Ectodermal cell (in vitro differentiated cells): ENCODE measurements around the gene TNC.

Source experiments
- H3K27ac ChIP-seq: 2 replicates; pipeline ENCODE4 v1.7.0; 2013; ENCODE audit warnings: mild to moderate bottlenecking, low read depth, low read length; ENCODE audit not compliant: insufficient read depth, poor library complexity, severe bottlenecking
- H3K27me3 ChIP-seq: 2 replicates; pipeline ENCODE4 v1.7.0; 2013; ENCODE audit warnings: mild to moderate bottlenecking, low read length; ENCODE audit not compliant: insufficient read depth, control insufficient read depth, poor library complexity, severe bottlenecking
- H3K36me3 ChIP-seq: one replicate; pipeline ENCODE4 v1.7.0; 2013; ENCODE audit warnings: low read length; ENCODE audit not compliant: control insufficient read depth, insufficient read depth
- H3K4me1 ChIP-seq: one replicate; pipeline ENCODE4 v1.7.0; 2013; ENCODE audit warnings: low read length; ENCODE audit not compliant: control insufficient read depth, insufficient read depth
- H3K4me3 ChIP-seq: 2 replicates; pipeline ENCODE4 v1.7.0; 2013; ENCODE audit warnings: low read depth, low read length, control low read depth; ENCODE audit not compliant: insufficient read depth
- H3K9me3 ChIP-seq: 2 replicates; pipeline ENCODE4 v1.7.0; 2013; ENCODE audit warnings: mild to moderate bottlenecking, low read length, moderate library complexity; ENCODE audit not compliant: control insufficient read depth
- WGBS, 2 experiments: methylation state at CpG; one replicate each; pipeline ENCODE4 v1.1.7; 2013; ENCODE audit warnings: missing lambda C conversion rate in 2 of 2; 5-methylcytosine and 5-hydroxymethylcytosine counted together

TNC gene

GRCh38 chr9:115004545-115004944 lies 113.4 kb downstream of the TNC start:
- Histone ChIP-seq H3K27ac (no peak overlapping the region), H3K36me3 (no peaks in the 10 kb centered on the region), H3K27me3 (no peaks in the 10 kb centered on the region), H3K4me3 (no peak overlapping the region), H3K9me3 (no peaks in the 10 kb centered on the region), H3K4me1 (no peaks in the 10 kb centered on the region)
- WGBS, 2 experiments: 86 to 93% methylated on average over 1 to 2 of the region's 2 CpGs

DNA sequence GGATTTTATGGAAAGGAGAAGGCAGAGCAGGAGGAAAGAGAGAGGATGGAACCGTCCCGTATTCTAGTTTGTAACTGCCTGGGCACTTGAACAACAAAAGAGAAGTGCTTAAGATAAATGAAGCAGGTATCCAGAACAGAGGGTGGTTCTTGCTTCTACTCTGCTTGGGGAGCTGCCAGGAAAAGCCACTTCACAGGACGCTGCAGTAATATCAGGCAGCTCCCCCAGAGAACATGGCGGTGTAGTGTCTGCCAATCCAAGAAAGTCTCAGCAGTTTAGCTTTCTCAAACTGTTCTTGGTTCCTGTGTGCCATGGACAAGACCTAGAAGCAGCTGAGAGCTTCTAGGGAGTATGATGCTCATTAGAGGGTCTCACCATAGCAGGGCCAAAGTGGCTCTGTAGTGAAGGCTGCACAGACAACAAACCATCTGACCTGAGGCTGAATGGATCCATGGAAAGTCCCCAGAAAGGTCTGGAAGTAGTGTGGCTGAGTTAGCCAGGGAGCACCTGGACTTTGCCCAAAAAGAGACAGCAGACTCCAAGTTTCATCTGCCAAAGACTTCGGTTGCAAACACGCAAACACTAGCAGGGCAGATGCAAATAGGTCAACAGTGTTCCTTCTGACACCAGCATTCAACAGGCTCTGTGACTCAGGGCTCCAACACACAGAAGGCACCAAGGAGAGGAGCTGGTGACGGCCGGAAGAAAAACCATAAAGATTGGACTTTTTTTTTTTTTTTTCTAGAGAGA lies 115.4 kb downstream of the TNC start:
- Histone ChIP-seq H3K36me3 (no peaks in the 10 kb centered on the region), H3K4me3 (no peak overlapping the region), H3K9me3 (no peaks in the 10 kb centered on the region), H3K4me1 (no peaks in the 10 kb centered on the region), H3K27me3 (no peaks in the 10 kb centered on the region), H3K27ac (no peak overlapping the region)
- 79 to 80% methylated on average over 8 of the region's 8 CpGs for WGBS, 2 experiments

DNA sequence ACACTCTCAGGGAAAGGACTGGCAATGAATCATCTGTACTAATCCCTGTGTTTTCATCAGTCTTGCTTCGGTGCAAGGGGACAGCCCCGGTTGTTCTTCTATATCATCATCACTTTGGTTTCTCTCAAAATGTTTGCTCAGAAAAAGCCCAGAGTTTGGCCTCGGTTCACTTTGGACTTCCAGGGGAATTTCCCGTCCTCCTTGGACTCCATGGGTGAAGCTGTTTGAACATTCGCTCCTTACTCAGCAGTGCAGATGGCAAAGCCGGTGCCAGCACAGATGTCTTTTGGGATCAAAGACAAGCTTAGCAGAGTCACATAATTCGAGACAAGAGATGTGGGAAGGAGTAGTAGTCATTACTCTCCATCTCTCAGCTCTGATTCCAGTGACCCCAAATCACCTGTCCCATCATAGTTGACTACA lies 117.7 kb downstream of the TNC start:
- no peak overlapping the region for H3K4me3 ChIP-seq
- H3K9me3 ChIP-seq: no peaks in the 10 kb centered on the region
- WGBS, 2 experiments: 90 to 93% methylated on average over 7 of the region's 7 CpGs
- H3K4me1 ChIP-seq: no peaks in the 10 kb centered on the region
- H3K36me3 ChIP-seq: no peaks in the 10 kb centered on the region
- H3K27me3 ChIP-seq: no peaks in the 10 kb centered on the region
- no peak overlapping the region for H3K27ac ChIP-seq

DNA sequence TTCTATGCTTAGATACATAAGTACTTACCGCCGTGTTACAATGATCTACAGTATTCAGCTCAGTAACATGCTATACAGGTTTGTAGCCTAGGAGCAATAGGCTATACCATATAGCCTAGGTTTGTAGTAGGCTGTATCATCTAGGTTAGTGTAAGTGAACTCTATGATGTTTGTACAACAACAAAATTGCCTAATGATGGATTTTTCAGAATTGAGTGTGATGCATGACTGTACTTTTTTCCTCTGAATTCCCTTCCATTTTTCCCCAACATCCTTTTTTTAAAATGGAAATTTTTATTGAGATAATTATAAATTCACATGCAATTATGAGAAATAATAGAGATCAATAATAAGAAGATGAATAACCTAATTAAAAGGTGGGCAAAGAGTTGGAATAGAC lies 119.6 kb downstream of the TNC start:
- 69% methylated on average over 2 of the region's 2 CpGs; no CpG with 5 or more reads in 1 of the 2 experiments for WGBS, 2 experiments
- H3K4me3 ChIP-seq: no peak overlapping the region
- no peaks in the 10 kb centered on the region for H3K27me3 ChIP-seq
- no peak overlapping the region for H3K27ac ChIP-seq
- H3K4me1 ChIP-seq: no peaks in the 10 kb centered on the region
- H3K9me3 ChIP-seq: no peaks in the 10 kb centered on the region
- no peaks in the 10 kb centered on the region for H3K36me3 ChIP-seq

DNA sequence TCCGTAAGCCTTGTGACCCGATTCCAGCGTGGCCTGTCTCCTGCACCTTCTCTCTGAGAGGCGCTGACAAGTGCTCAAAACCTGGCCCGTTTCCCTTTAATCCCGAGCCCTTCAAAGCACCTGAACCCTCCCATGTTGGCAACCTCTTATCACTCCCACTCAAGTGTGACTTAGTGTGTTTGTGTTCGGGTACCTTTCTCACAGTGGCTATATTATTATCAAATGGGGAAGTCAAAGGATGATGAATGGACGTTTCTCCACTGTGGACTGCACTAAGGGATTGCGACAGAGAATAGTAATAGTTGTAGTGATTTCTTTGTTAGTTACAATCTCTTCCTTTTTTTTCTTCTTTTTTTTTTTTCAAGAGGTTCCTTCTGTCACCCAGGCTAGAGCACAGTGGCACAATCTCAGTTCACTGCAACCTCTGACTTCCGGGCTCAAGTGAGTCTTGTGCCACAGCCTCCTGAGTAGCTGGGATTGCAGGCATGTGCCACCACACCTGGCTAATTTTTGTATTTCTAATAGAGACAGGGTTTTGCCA lies 122.2 kb downstream of the TNC start:
- no peaks in the 10 kb centered on the region for H3K36me3 ChIP-seq

GRCh38 chr9:114994768-114995167 lies 123.2 kb downstream of the TNC start:
- Histone ChIP-seq H3K9me3 (no peaks in the 10 kb centered on the region), H3K36me3 (no peaks in the 10 kb centered on the region), H3K27ac (no peak overlapping the region), H3K4me1 (no peaks in the 10 kb centered on the region), H3K27me3 (no peaks in the 10 kb centered on the region), H3K4me3 (no peak overlapping the region)

More for the DNA sequence above, 122.2 kb downstream of the TNC start:
- Histone ChIP-seq H3K27me3 (no peaks in the 10 kb centered on the region), H3K27ac (no peak overlapping the region), H3K9me3 (no peaks in the 10 kb centered on the region), H3K4me1 (no peaks in the 10 kb centered on the region), H3K4me3 (no peak overlapping the region)
- 78 to 81% methylated on average over 8 to 10 of the region's 10 CpGs for WGBS, 2 experiments

DNA sequence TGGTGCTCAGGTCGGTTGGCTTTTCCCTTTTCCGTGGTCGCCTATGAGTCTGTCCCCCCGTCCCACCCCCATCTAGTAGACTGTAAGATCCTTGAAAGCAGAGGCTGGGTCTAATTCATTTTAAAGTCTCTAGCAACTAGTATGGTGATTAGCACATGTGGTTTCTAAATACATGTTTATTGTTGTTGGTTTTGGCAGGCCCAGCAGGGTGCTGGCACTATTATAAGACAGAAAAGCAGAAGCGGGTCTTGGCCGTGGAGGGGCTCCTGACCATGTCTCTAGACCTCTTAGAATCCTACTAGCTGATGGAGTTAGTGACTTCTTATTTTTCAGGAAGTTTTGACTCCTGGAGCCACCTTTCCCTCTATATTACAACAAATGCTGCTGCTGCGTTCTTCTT lies 126.1 kb downstream of the TNC start:
- Histone ChIP-seq H3K27ac (no peak overlapping the region), H3K4me3 (no peak overlapping the region), H3K4me1 (no peaks in the 10 kb centered on the region), H3K27me3 (no peaks in the 10 kb centered on the region), H3K9me3 (no peaks in the 10 kb centered on the region), H3K36me3 (no peaks in the 10 kb centered on the region)
- WGBS, 2 experiments: 79 to 88% methylated on average over 7 of the region's 7 CpGs

DNA sequence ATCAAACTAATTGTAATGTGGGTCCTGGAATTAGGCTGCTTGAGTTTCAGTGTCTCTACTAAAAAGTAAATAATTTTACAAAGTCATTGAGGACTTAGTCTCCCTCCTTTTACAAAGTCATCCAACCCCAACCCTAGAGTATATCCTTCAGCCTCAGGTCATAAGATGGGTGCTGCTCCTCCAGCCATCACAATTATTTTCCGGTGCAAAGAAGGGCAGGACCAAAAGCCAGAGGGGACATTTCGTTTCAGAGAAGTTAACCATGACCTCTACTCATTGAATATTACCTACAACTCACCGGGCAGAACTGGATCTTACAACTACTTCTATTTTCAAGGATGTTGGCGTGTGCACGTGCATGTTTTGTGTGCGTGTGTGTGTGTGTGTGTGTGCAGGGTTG lies 127.1 kb downstream of the TNC start:
- H3K27ac ChIP-seq: no peak overlapping the region
- no peaks in the 10 kb centered on the region for H3K27me3 ChIP-seq
- H3K36me3 ChIP-seq: no peaks in the 10 kb centered on the region
- H3K4me1 ChIP-seq: no peaks in the 10 kb centered on the region
- H3K4me3 ChIP-seq: no peak overlapping the region
- WGBS, 2 experiments: 78 to 92% methylated on average over 6 of the region's 6 CpGs
- H3K9me3 ChIP-seq: no peaks in the 10 kb centered on the region

DNA sequence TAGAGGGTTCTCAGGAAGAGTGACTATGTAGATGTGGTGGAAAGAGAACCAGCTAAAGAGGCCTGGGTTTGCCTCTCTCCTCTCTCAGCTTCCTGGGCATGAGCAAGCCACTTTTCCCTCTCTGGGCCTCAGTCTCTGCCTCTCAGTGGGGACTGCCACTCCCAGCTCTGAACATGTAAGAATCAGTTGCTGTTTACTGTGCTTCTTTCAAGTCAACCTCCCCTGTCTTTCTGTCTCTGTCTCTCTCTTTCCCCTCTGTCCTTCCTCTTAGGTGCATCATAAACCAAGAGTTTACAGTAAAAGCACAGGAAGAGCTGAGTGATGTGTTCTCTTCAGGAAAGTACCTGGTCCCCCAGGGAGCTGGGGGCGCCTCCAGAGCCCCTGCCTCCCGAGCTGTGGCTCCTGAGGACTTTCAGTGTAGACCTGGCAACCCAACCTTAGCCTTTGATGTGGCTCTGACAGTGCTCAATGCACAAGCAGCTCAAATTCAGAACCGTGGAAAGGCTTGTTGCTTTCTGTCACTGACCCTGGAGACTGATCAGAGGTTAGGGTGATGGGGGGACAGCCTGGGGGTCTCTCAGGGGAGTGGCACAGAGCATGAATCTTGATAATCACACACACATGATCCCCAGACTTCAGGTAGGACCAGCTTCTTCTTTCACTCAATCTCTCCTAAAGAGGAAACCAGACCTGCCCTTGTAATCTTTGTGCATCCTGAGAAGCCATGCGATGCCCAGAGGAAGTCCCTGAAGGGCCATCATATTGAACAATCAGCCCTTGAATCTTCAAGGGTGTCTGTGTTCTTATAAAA lies 128.2 kb downstream of the TNC start:
- H3K9me3 ChIP-seq: no peaks in the 10 kb centered on the region
- no peaks in the 10 kb centered on the region for H3K27me3 ChIP-seq
- H3K4me3 ChIP-seq: no peak overlapping the region
- 78 to 80% methylated on average over 4 of the region's 4 CpGs for WGBS, 2 experiments
- H3K4me1 ChIP-seq: no peaks in the 10 kb centered on the region
- H3K36me3 ChIP-seq: no peaks in the 10 kb centered on the region
- H3K27ac ChIP-seq: no peak overlapping the region

- no peaks in the 10 kb centered on the region for H3K4me1 ChIP-seq
- H3K36me3 ChIP-seq: no peaks in the 10 kb centered on the region
- 93 to 95% methylated on average over 8 of the region's 8 CpGs for WGBS, 2 experiments
Observed at GRCh38 chr9:114988962-114989599, 128.9 kb downstream of the TNC start.

More at GRCh38 chr9:114988962-114989599, 128.9 kb downstream of the TNC start:
- Histone ChIP-seq H3K27me3 (no peaks in the 10 kb centered on the region), H3K4me3 (no peak overlapping the region), H3K9me3 (no peaks in the 10 kb centered on the region), H3K27ac (no peak overlapping the region)
